SK-N-SH (cell line): ENCODE data around the gene RASAL3. TPM values are rescaled to one million over a fixed set of nuclear protein-coding genes. Genes with fewer than 3 reads are reported as not detected.

Source experiments
- CTCF ChIA-PET: fragments of 300-600, 350-600 bp; formaldehyde crosslinking; extraction: SDS; loops from one replicate; lab custom pipeline; 2021; lab: Yijun Ruan, JAX
- POLR2A ChIA-PET: fragments of 350-600 bp; sonication (Branson Sonifier 250); formaldehyde crosslinking; extraction: SDS; loops from one replicate; lab custom pipeline; 2020; ENCODE audit warnings: antibody characterized with exemption, inconsistent platforms; lab: Yijun Ruan, JAX
- DNase-seq: peaks from one replicate; pipeline ENCODE4 v3.0.0; 2012
- H2AFZ ChIP-seq: fragments of 200-600 bp; sonication (generic); 2 replicates; pipeline ENCODE4 v1.8.1; 2016; ENCODE audit warnings: antibody characterized with exemption, mild to moderate bottlenecking, low read depth
- H3F3A ChIP-seq: fragments of 200-600 bp; sonication (generic); replicated peaks from 2 replicates; pipeline ENCODE3; 2016; ENCODE audit warnings: antibody characterized with exemption, mild to moderate bottlenecking; ENCODE audit not compliant: insufficient read depth
- H3K27ac ChIP-seq, 2 experiments: fragments of 200-500 bp in 1 of 2; fragments of 200-600 bp in 1 of 2; sonication (Bioruptor generic) in 1 of 2; sonication (generic), shearing (Covaris generic) in 1 of 2; 2 replicates each; pipeline versions ENCODE4 v1.5.1 to v1.6.1; 2014 to 2016; ENCODE audit warnings: low read depth in 2 of 2, inconsistent platforms in 1 of 2, low read length in 1 of 2, mild to moderate bottlenecking in 1 of 2, mixed read lengths in 1 of 2
- H3K27me3 ChIP-seq: fragments of 200-600 bp; sonication (generic), shearing (Covaris generic); 2 replicates; pipeline ENCODE4 v1.6.1; 2016; ENCODE audit warnings: mixed run types; ENCODE audit not compliant: insufficient read depth
- H3K36me3 ChIP-seq, 2 experiments: fragments of 200-500 bp in 1 of 2; fragments of 200-600 bp in 1 of 2; sonication (Bioruptor generic) in 1 of 2; sonication (generic) in 1 of 2; replicated peaks in 1 of 2; 2 replicates each; pipeline versions ENCODE3 to v1.5.1; 2014 to 2016; ENCODE audit warnings: low read length in 1 of 2, mild to moderate bottlenecking in 1 of 2; ENCODE audit not compliant: insufficient read depth in 2 of 2, control insufficient read depth in 1 of 2
- H3K4me1 ChIP-seq, 2 experiments: fragments of 200-500 bp in 1 of 2; fragments of 200-600 bp in 1 of 2; sonication (Bioruptor generic) in 1 of 2; sonication (generic), shearing (Covaris generic) in 1 of 2; 2 replicates each; pipeline versions ENCODE4 v1.5.1 to v1.6.1; 2014 to 2016; ENCODE audit warnings: low read depth in 1 of 2, low read length in 1 of 2, mixed run types in 1 of 2; ENCODE audit not compliant: insufficient read depth in 2 of 2, control insufficient read depth in 1 of 2
- H3K4me2 ChIP-seq: fragments of 200-600 bp; sonication (generic), shearing (Covaris generic); 2 replicates; pipeline ENCODE4 v1.6.1; 2017; ENCODE audit warnings: mixed run types
- H3K4me3 ChIP-seq, 2 experiments: fragments of 200-500 bp in 1 of 2; fragments of 200-600 bp in 1 of 2; sonication (Bioruptor generic) in 1 of 2; sonication (generic), shearing (Covaris generic) in 1 of 2; 2 replicates each; pipeline versions ENCODE4 v1.5.1 to v1.8.1; 2014 to 2016; ENCODE audit warnings: low read depth in 2 of 2, inconsistent platforms in 1 of 2, low read length in 1 of 2, mild to moderate bottlenecking in 1 of 2, mixed read lengths in 1 of 2, moderate library complexity in 1 of 2
- H3K79me2 ChIP-seq: fragments of 200-600 bp; sonication (generic); 2 replicates; pipeline ENCODE4 v1.8.1; 2017; ENCODE audit warnings: mild to moderate bottlenecking; ENCODE audit not compliant: insufficient read depth
- H3K9ac ChIP-seq: fragments of 200-600 bp; sonication (generic); 2 replicates; pipeline ENCODE4 v1.6.1; 2017; ENCODE audit warnings: mixed run types
- H3K9me2 ChIP-seq: fragments of 200-600 bp; sonication (generic); 2 replicates; pipeline ENCODE4 v1.6.1; 2017; ENCODE audit warnings: mixed run types
- H3K9me3 ChIP-seq: fragments of 200-600 bp; sonication (generic); 2 replicates; pipeline ENCODE4 v1.6.1; 2017; ENCODE audit warnings: mixed run types, mild to moderate bottlenecking, moderate library complexity
- H4K20me1 ChIP-seq: fragments of 200-600 bp; sonication (generic); 2 replicates; pipeline ENCODE4 v1.6.1; 2017; ENCODE audit warnings: mild to moderate bottlenecking, mixed run types; ENCODE audit not compliant: insufficient read depth
- EZH2phosphoT487 ChIP-seq: fragments of 200-600 bp; sonication (generic); IDR thresholded peaks from 2 replicates; pipeline ENCODE4 v1.6.1; 2017; ENCODE audit warnings: low read depth, mixed run types, mild to moderate bottlenecking, antibody characterized with exemption, moderate library complexity, borderline replicate concordance
- FOXJ3 ChIP-seq: sonication (generic); formaldehyde crosslinking; IDR thresholded peaks from 2 replicates; pipeline ENCODE4 v1.5.1; 2020; ENCODE audit warnings: mild to moderate bottlenecking, missing genetic modification reagents
- FOXM1 ChIP-seq: IDR thresholded peaks from 2 replicates; pipeline ENCODE4 v1.4.0; 2012; ENCODE audit warnings: low read depth, mild to moderate bottlenecking
- GABPA ChIP-seq: IDR thresholded peaks from 2 replicates; pipeline ENCODE4 v1.4.0; 2012; ENCODE audit warnings: low read depth, mild to moderate bottlenecking
- JUND ChIP-seq: IDR thresholded peaks from 2 replicates; pipeline ENCODE4 v1.4.0; 2012
- MEF2A ChIP-seq: IDR thresholded peaks from 2 replicates; pipeline ENCODE4 v1.4.0; 2012; ENCODE audit warnings: low read depth, borderline replicate concordance
- POLR2AphosphoS5 ChIP-seq: IDR thresholded peaks from 2 replicates; pipeline ENCODE4 v1.6.1; 2012; ENCODE audit warnings: low read depth, low read length
- RAD21 ChIP-seq: IDR thresholded peaks from 2 replicates; pipeline ENCODE4 v1.6.1; 2012; ENCODE audit warnings: mild to moderate bottlenecking, low read length
- SMC3 ChIP-seq: IDR thresholded peaks from 2 replicates; pipeline ENCODE4 v1.6.1; 2012; ENCODE audit warnings: low read depth, low read length, improper control_type of control experiment
- TAF1 ChIP-seq: IDR thresholded peaks from 2 replicates; pipeline ENCODE4 v1.6.1; 2012; ENCODE audit warnings: low read depth, mild to moderate bottlenecking, low read length, moderate library complexity, borderline replicate concordance
- TCF12 ChIP-seq: IDR thresholded peaks from 2 replicates; pipeline ENCODE4 v1.4.0; 2012
- WGBS: methylation state at CpG from one replicate; pipeline ENCODE4 v1.1.6; 2017; ENCODE audit warnings: low lambda C conversion rate; 5-methylcytosine and 5-hydroxymethylcytosine counted together
- polyA plus RNA-seq, 3 experiments: library from polyadenylated mRNA; depleted of rRNA; stranded (reverse); fragments of >200 nt; gene quantifications; 2 replicates each; pipeline ENCODE4 v1.2.3, GENCODE V29; 2012
- TF ChIP-seq, protein P1 (sequence below): IDR thresholded peaks from 2 replicates; pipeline ENCODE4 v1.4.0; 2012; ENCODE audit warnings: low read depth, borderline replicate concordance
- TF ChIP-seq, protein P2 (sequence below): IDR thresholded peaks from 2 replicates; pipeline ENCODE4 v1.6.1; 2012; ENCODE audit warnings: mild to moderate bottlenecking, low read depth, low read length, moderate library complexity
- TF ChIP-seq, protein P3 (sequence below): IDR thresholded peaks from 2 replicates; pipeline ENCODE4; 2012
- TF ChIP-seq, protein P4 (sequence below): fragments of 150-350 bp; IDR thresholded peaks from 2 replicates; pipeline ENCODE4 v1.6.1; 2016; ENCODE audit warnings: mild to moderate bottlenecking, low read depth, low read length

RASAL3 gene
- polyA plus RNA-seq, 1 of the 3 experiments (the other 2 are of a cell fraction), result 0.02 TPM

DNA sequence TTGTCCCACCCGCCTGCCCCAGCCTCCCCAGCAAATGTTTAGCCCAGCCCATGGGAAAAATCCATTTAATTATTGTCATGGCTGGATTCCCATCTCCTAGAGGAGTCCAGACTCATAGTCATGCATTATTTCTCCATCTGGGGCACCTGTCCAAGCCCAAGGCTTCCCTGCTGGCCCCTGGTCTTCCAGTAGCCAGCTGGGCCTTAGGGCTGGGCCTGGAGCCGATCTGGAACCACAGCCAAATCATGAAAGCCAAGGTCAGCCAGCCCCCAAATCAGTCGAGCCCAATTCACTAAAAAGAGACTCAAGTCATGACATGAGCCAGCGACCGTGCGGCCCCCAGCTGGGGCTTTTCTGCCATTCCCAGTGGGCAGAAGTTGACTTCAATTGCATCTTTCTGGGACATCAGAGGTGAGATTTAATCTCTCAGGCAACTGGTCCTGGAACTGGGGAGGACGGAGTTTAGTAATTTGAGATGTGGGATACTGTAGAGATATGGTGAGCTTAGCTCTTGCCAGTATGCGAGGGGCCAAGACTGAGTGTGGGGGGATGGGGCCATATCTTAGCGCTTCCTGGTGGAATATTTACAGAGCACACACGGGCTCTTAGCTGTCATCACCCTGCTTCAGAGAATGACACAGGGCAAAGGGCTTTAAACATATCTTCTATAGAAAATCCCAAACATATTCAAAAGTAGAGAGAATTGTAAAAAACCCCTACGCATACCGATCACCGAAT is 24.3 kb upstream of the RASAL3 start:
- no peak for DNase-seq
- Histone ChIP-seq H3F3A (no peaks in the 10 kb centered on the region), H3K4me3 (no peak overlapping the region), H2AFZ (no peak overlapping the region), H3K79me2 (no peaks in the 10 kb centered on the region), H3K9ac (no peak overlapping the region), H3K4me2 (no peak overlapping the region), H3K27me3 (no peaks in the 10 kb centered on the region)
- POLR2A ChIA-PET, result no interaction called here
- TF ChIP-seq TAF1 (no peak), FOXJ3 (no peak), GABPA (no peak), RAD21 (no peak)
- TF ChIP-seq, protein P1, sequence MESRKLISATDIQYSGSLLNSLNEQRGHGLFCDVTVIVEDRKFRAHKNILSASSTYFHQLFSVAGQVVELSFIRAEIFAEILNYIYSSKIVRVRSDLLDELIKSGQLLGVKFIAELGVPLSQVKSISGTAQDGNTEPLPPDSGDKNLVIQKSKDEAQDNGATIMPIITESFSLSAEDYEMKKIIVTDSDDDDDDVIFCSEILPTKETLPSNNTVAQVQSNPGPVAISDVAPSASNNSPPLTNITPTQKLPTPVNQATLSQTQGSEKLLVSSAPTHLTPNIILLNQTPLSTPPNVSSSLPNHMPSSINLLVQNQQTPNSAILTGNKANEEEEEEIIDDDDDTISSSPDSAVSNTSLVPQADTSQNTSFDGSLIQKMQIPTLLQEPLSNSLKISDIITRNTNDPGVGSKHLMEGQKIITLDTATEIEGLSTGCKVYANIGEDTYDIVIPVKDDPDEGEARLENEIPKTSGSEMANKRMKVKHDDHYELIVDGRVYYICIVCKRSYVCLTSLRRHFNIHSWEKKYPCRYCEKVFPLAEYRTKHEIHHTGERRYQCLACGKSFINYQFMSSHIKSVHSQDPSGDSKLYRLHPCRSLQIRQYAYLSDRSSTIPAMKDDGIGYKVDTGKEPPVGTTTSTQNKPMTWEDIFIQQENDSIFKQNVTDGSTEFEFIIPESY, result no peak
- TF ChIP-seq, protein P2, sequence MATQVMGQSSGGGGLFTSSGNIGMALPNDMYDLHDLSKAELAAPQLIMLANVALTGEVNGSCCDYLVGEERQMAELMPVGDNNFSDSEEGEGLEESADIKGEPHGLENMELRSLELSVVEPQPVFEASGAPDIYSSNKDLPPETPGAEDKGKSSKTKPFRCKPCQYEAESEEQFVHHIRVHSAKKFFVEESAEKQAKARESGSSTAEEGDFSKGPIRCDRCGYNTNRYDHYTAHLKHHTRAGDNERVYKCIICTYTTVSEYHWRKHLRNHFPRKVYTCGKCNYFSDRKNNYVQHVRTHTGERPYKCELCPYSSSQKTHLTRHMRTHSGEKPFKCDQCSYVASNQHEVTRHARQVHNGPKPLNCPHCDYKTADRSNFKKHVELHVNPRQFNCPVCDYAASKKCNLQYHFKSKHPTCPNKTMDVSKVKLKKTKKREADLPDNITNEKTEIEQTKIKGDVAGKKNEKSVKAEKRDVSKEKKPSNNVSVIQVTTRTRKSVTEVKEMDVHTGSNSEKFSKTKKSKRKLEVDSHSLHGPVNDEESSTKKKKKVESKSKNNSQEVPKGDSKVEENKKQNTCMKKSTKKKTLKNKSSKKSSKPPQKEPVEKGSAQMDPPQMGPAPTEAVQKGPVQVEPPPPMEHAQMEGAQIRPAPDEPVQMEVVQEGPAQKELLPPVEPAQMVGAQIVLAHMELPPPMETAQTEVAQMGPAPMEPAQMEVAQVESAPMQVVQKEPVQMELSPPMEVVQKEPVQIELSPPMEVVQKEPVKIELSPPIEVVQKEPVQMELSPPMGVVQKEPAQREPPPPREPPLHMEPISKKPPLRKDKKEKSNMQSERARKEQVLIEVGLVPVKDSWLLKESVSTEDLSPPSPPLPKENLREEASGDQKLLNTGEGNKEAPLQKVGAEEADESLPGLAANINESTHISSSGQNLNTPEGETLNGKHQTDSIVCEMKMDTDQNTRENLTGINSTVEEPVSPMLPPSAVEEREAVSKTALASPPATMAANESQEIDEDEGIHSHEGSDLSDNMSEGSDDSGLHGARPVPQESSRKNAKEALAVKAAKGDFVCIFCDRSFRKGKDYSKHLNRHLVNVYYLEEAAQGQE, result no peak
- TF ChIP-seq, all 33 proteins: peak for 0
- no peak overlapping the region for H3K27ac ChIP-seq
- CTCF ChIA-PET, result no interaction called here
- H3K9me2 ChIP-seq, result no peaks in the 10 kb centered on the region
- 20% methylated on average over 13 of the region's 13 CpGs for WGBS
- H4K20me1 ChIP-seq, result no peaks in the 10 kb centered on the region
- no peaks in the 10 kb centered on the region for H3K4me1 ChIP-seq
- no peaks in the 10 kb centered on the region for H3K9me3 ChIP-seq
- H3K36me3 ChIP-seq, result no peaks in the 10 kb centered on the region

DNA sequence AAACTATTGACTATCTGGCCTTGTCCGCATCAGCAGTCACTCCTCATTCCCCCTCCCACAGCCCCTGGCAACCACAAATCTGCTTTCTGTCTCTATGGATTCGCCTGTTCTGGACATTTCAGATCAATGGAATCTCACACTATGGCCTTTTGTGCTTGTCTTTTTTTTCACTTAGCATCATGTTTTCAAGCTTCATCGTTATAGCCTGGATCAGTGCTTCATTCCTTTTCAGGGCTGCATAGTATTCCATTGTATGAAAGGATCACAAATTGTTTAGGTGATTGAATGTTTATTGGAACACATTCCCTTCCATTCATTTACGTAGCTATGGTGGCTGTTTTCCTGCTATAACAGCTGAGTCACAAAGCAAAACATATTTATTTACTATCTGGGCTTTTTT is 22.7 kb upstream of the RASAL3 start:
- ChIA-PET CTCF (no interaction called here), POLR2A (no interaction called here)
- no peak overlapping the region for H3K9ac ChIP-seq
- WGBS, result 39% methylated on average over 4 of the region's 4 CpGs
- no peaks in the 10 kb centered on the region; the same call in 1 of the 2 replicates for H3K27me3 ChIP-seq
- no peak overlapping the region for H3K4me3 ChIP-seq
- H3K36me3 ChIP-seq, result no peaks in the 10 kb centered on the region
- H3K4me2 ChIP-seq, result no peak overlapping the region
- H2AFZ ChIP-seq, result no peak overlapping the region
- H3K9me3 ChIP-seq, result no peaks in the 10 kb centered on the region
- no peaks in the 10 kb centered on the region for H3F3A ChIP-seq
- no peak for DNase-seq
- H3K27ac ChIP-seq, result no peak overlapping the region
- H3K4me1 ChIP-seq, result no peaks in the 10 kb centered on the region
- no peaks in the 10 kb centered on the region for H3K79me2 ChIP-seq
- no peaks in the 10 kb centered on the region for H4K20me1 ChIP-seq
- H3K9me2 ChIP-seq, result no peaks in the 10 kb centered on the region
- no peak for TF ChIP-seq FOXM1
- no peak for TF ChIP-seq MEF2A
- TF ChIP-seq, protein P3, sequence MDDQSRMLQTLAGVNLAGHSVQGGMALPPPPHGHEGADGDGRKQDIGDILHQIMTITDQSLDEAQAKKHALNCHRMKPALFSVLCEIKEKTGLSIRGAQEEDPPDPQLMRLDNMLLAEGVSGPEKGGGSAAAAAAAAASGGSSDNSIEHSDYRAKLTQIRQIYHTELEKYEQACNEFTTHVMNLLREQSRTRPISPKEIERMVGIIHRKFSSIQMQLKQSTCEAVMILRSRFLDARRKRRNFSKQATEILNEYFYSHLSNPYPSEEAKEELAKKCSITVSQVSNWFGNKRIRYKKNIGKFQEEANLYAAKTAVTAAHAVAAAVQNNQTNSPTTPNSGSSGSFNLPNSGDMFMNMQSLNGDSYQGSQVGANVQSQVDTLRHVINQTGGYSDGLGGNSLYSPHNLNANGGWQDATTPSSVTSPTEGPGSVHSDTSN, result no peak
- TF ChIP-seq, protein P2, result no peak
- TF ChIP-seq JUND, result no peak
- no peak for TF ChIP-seq TAF1
- no peak for TF ChIP-seq TCF12
- TF ChIP-seq POLR2AphosphoS5, result no peak
- TF ChIP-seq SMC3, result no peak
- TF ChIP-seq EZH2phosphoT487, result no peak
- TF ChIP-seq, protein P4, sequence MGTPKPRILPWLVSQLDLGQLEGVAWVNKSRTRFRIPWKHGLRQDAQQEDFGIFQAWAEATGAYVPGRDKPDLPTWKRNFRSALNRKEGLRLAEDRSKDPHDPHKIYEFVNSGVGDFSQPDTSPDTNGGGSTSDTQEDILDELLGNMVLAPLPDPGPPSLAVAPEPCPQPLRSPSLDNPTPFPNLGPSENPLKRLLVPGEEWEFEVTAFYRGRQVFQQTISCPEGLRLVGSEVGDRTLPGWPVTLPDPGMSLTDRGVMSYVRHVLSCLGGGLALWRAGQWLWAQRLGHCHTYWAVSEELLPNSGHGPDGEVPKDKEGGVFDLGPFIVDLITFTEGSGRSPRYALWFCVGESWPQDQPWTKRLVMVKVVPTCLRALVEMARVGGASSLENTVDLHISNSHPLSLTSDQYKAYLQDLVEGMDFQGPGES, result no peak
- no peak for TF ChIP-seq RAD21
